Mesothelial cell of epicardium (in vitro differentiated cells): ENCODE measurements around the gene IGSF9B. TPM values are rescaled to one million over a fixed set of nuclear protein-coding genes. Genes with fewer than 3 reads are reported as not detected.

Experiments used
- DNase-seq, 2 experiments: peaks; one replicate each; pipeline ENCODE4 v3.0.0; 2021; ENCODE audit warnings: low spot score in 2 of 2; ENCODE audit not compliant: unreplicated experiment in 2 of 2
- H3K27ac Mint-ChIP-seq: 2 replicates; pipeline ENCODE4 v1.8.0; 2021; ENCODE audit warnings: mixed read lengths
- H3K27me3 Mint-ChIP-seq: 2 replicates; pipeline ENCODE4 v1.8.0; 2021; ENCODE audit warnings: low read depth, mixed read lengths
- H3K36me3 Mint-ChIP-seq: 2 replicates; pipeline ENCODE4 v1.8.0; 2021; ENCODE audit warnings: mixed read lengths
- H3K4me1 Mint-ChIP-seq: 2 replicates; pipeline ENCODE4 v1.8.0; 2021; ENCODE audit warnings: mixed read lengths
- H3K4me3 Mint-ChIP-seq: 2 replicates; pipeline ENCODE4 v1.8.0; 2021; ENCODE audit warnings: mild to moderate bottlenecking, moderate library complexity, mixed read lengths
- H3K9me3 Mint-ChIP-seq: 2 replicates; pipeline ENCODE4 v1.8.0; 2021; ENCODE audit warnings: mixed read lengths
- total RNA-seq: library from RNA; stranded (reverse); gene quantifications from 3 replicates; pipeline ENCODE4 v1.2.1, GENCODE V29; 2021
- TF ChIP-seq, protein P1 (sequence below): fragments of 200-600 bp; sonication (generic); IDR thresholded peaks from one replicate; pipeline ENCODE4 v1.5.0; 2021; ENCODE audit warnings: antibody characterized with exemption; ENCODE audit not compliant: unreplicated experiment

The IGSF9B gene
- total RNA-seq, 1 donor from 2014 or later: 4.8 TPM

DNA sequence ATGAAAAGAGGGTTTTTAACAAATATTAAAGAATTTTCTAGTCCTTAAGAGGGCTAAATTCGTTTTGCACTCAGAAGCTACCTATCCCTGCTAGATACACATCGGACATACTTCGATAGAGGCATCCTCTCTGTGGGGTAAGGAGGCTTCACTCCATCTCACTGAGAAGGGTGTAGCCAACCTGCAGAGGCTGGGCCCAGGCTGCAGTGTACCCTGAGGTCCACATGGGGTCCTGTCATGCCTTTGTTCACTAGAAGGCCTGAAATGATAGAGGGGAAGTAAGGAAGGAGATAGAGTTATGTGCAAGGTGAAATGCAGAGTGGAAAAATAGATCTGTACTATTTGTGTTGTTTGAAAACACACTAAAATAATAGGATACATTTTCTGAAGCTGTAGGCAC, 45.6 kb downstream of the IGSF9B start:
- DNase-seq: no peak
- no peaks in the 10 kb centered on the region for H3K9me3 Mint-ChIP-seq
- H3K27me3 Mint-ChIP-seq: peaks cover 8% of the 10 kb centered on the region
- TF ChIP-seq, protein P1, sequence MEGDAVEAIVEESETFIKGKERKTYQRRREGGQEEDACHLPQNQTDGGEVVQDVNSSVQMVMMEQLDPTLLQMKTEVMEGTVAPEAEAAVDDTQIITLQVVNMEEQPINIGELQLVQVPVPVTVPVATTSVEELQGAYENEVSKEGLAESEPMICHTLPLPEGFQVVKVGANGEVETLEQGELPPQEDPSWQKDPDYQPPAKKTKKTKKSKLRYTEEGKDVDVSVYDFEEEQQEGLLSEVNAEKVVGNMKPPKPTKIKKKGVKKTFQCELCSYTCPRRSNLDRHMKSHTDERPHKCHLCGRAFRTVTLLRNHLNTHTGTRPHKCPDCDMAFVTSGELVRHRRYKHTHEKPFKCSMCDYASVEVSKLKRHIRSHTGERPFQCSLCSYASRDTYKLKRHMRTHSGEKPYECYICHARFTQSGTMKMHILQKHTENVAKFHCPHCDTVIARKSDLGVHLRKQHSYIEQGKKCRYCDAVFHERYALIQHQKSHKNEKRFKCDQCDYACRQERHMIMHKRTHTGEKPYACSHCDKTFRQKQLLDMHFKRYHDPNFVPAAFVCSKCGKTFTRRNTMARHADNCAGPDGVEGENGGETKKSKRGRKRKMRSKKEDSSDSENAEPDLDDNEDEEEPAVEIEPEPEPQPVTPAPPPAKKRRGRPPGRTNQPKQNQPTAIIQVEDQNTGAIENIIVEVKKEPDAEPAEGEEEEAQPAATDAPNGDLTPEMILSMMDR: peak; percentile 19
- H3K4me3 Mint-ChIP-seq: no peak overlapping the region
- H3K36me3 Mint-ChIP-seq: no peaks in the 10 kb centered on the region
- H3K27ac Mint-ChIP-seq: no peak overlapping the region
- no peaks in the 10 kb centered on the region for H3K4me1 Mint-ChIP-seq

DNA sequence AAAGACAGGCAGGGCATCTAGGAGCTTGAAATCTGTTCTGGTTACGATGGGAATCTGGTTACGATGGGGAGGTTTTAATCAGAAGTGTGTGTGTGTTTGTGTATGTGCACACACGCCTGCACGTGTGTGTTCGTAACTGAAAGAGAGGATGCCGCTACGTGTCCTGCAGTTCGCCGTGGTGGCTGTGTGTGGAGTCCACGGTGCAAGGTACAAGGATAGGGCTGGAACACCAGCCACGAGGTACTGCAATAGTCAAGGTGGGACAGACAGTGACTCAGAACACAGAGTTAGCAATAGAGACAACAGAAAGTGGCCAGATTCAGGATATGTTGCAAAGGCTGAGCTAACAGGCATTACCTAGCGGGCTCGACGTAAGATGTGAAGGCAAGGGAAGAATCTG, 46.7 kb downstream of the IGSF9B start:
- H3K27me3 Mint-ChIP-seq: peaks cover 5% of the 10 kb centered on the region
- H3K9me3 Mint-ChIP-seq: no peaks in the 10 kb centered on the region
- TF ChIP-seq, protein P1: no peak
- H3K36me3 Mint-ChIP-seq: no peaks in the 10 kb centered on the region
- no peak overlapping the region for H3K27ac Mint-ChIP-seq
- H3K4me3 Mint-ChIP-seq: no peak overlapping the region
- no peaks in the 10 kb centered on the region for H3K4me1 Mint-ChIP-seq
- DNase-seq: no peak

DNA sequence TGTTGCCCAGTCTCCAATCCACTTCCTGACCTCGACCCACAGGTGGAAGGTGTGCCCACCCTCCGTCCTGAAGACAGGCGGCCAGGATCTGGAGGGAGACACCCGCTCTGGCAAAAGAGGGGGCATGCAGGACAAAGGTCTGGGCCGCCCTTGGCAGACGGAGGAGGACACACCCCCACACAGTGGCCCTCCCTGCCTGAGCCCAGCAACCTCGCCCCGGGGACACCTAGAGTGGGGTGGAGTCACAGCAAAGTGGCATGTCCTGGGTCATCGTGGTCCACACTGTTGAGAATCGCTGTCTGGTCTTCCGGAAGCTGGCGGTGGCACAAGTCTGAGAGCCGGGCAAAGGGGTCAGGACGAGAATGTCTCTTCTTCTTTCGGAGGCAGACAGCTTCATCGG, 47.9 kb downstream of the IGSF9B start:
- TF ChIP-seq, protein P1: no peak
- Mint-ChIP-seq H3K36me3 (no peaks in the 10 kb centered on the region), H3K4me3 (no peak overlapping the region), H3K27me3 (peaks cover 7% of the 10 kb centered on the region), H3K4me1 (no peaks in the 10 kb centered on the region), H3K27ac (no peak overlapping the region), H3K9me3 (no peaks in the 10 kb centered on the region)
- DNase-seq: no peak

DNA sequence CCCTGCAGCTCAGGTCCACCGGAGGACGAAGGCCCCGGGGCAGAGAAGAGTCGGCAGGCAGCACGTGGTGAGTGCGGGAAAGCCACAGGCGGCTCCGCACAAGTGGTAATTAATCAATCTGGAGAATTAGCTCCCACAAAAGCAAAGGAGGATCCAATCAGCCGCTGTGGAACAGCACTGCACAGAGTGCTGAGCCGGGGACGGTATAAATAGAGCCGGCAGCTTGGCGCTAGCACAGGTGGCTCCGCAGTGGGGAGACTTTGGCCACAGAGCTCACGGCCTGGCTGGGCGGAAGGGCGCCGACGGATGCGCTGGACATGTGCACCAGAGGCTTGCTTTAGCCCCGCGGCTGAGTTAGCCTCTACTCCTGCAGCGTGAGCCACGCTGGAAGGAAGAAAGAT, 48.9 kb downstream of the IGSF9B start:
- no peak overlapping the region for H3K27ac Mint-ChIP-seq
- H3K4me1 Mint-ChIP-seq: no peaks in the 10 kb centered on the region
- TF ChIP-seq, protein P1: no peak
- H3K36me3 Mint-ChIP-seq: no peaks in the 10 kb centered on the region
- H3K27me3 Mint-ChIP-seq: peaks cover 7% of the 10 kb centered on the region
- no peaks in the 10 kb centered on the region for H3K9me3 Mint-ChIP-seq
- no peak for DNase-seq
- no peak overlapping the region for H3K4me3 Mint-ChIP-seq

DNA sequence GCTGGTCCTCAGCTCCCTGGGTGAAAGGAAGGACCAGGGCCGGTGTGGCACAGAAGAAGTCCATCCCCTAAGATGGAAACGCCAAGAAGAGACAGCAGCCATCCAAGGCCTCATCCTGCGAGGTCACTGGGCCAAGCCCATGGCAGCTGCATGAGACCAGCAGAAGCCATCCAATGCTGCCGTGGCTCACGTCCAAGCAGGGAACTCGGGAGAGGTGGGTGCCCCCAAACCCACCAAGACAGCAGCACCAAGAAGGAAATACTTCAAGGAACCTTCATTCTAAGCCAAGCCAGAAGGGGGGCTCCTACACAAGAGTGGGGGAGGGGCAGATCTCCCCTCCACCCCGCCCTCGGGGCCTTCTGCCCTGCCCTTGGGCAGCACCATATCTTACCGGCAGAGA, 49.6 kb downstream of the IGSF9B start:
- H3K36me3 Mint-ChIP-seq: no peaks in the 10 kb centered on the region

More for the DNA sequence above, 49.6 kb downstream of the IGSF9B start:
- no peaks in the 10 kb centered on the region for H3K9me3 Mint-ChIP-seq
- no peak for DNase-seq
- no peak overlapping the region for H3K27ac Mint-ChIP-seq
- peaks cover 4% of the 10 kb centered on the region for H3K27me3 Mint-ChIP-seq
- H3K4me1 Mint-ChIP-seq: no peaks in the 10 kb centered on the region
- no peak overlapping the region for H3K4me3 Mint-ChIP-seq
- TF ChIP-seq, protein P1: no peak
